OCI-M2 (cell line): ENCODE data around the gene CAPN13.

Experiments
- DNase-seq: peaks from one replicate; lab custom pipeline; 2025; ENCODE audit not compliant: unreplicated experiment; lab: John Stamatoyannopoulos, UW

The CAPN13 gene

GRCh38 chr2:30764021-30764800, 43.0 kb downstream of the CAPN13 start:
- DNase-seq, result no peak

GRCh38 chr2:30763151-30763660, 44.0 kb downstream of the CAPN13 start:
- no peak for DNase-seq

- no peak for DNase-seq
These were observed 46.0 kb downstream of the CAPN13 start for GRCh38 chr2:30761226-30761625.

- no peak for DNase-seq
These were observed 47.8 kb downstream of the CAPN13 start for GRCh38 chr2:30759481-30759880.

GRCh38 chr2:30758191-30758651, 49.0 kb downstream of the CAPN13 start:
- DNase-seq, result no peak

GRCh38 chr2:30757749-30758148, 49.5 kb downstream of the CAPN13 start:
- DNase-seq, result no peak

GRCh38 chr2:30756971-30757370, 50.3 kb downstream of the CAPN13 start:
- DNase-seq, result no peak

- no peak for DNase-seq
These were observed 51.1 kb downstream of the CAPN13 start for GRCh38 chr2:30756051-30756719.

- no peak for DNase-seq
These were observed 53.6 kb downstream of the CAPN13 start for GRCh38 chr2:30753630-30754029.

GRCh38 chr2:30752811-30753210, 54.4 kb downstream of the CAPN13 start:
- no peak for DNase-seq

- DNase-seq, result no peak
These were observed 60.0 kb downstream of the CAPN13 start for GRCh38 chr2:30747206-30747605.

- no peak for DNase-seq
These were observed 62.4 kb downstream of the CAPN13 start for GRCh38 chr2:30744823-30745222.

GRCh38 chr2:30741576-30741975, 65.7 kb downstream of the CAPN13 start:
- DNase-seq, result no peak

GRCh38 chr2:30738141-30738911, 68.9 kb downstream of the CAPN13 start:
- DNase-seq, result no peak

GRCh38 chr2:30737326-30737610, 70.0 kb downstream of the CAPN13 start:
- no peak for DNase-seq

- DNase-seq, result no peak
These were observed 70.6 kb downstream of the CAPN13 start for GRCh38 chr2:30736461-30737325.

- DNase-seq, result no peak
These were observed 73.2 kb downstream of the CAPN13 start for GRCh38 chr2:30733876-30734520.

GRCh38 chr2:30732876-30733275, 74.4 kb downstream of the CAPN13 start:
- DNase-seq, result no peak

GRCh38 chr2:30732376-30732775, 74.9 kb downstream of the CAPN13 start:
- no peak for DNase-seq

GRCh38 chr2:30731706-30732105, 75.5 kb downstream of the CAPN13 start:
- no peak for DNase-seq
